GM20431 (cell line): ENCODE data around the gene RGP1.

Experiments
- in situ Hi-C: fragments of 300-500 bp; cut with MseI, MboI; formaldehyde crosslinking; loops from one replicate; pipeline ENCODE4 v1.15.0; 2020; ENCODE audit warnings: low sequenced_read_pairs; ENCODE audit not compliant: unreplicated experiment

The RGP1 gene

DNA sequence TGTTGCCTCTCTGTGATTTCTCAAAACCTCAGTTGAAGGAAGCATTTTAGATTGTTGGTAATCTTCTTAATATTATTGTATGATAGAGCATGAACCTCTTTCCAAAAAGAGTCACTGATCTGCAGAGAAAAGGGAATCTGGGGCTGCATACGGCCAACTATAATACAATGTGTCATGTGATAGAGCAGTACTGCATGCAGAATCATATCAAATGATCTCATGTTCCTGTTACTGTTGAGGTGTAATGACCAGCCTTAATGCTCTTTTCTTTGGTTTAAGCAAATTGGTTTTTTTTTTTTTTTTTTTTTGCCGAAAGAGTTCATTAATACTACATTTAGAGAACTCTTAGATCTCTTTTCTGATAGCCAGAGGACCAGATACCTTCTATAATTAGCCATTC, 17.9 kb downstream of the RGP1 start:
- in situ Hi-C loops: no loop called here

DNA sequence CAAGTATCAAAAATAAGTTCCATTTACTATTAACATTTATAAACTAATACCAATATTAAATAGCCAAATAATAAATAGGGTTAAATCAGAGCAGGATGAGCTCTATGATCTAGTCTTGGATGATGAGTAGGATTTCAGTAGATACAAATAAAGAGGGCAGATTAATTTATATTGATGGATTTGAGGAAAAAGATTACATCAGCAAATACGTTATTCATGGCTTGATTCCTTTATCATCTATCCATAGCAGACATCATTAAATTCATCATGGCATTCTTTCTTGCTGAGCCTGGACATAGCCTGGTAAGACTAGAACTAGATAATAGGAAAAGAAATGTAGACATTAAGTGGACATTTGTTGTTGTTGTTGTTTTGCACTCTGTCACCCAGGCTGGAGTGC, 18.4 kb downstream of the RGP1 start:
- in situ Hi-C loops: no loop called here

DNA sequence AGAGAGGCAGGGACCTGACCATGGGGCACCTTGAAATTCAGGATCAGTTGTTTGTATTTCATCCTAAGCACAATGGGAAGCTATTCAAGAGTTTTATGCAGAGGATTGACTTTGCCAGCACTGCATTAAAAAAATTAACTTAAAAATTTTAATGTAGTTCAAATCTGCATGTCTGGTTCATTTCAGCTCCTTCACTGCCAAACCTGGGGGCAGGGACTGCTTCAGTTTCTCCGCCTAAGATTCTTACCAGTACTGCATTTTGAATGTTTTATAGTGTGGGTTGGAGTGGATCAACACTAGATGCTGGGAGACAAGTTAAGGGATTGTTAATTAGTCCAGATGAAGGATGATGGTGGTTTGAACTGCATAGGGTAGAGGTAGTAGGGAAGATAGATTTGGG, 20.7 kb downstream of the RGP1 start:
- in situ Hi-C loops: no loop called here

DNA sequence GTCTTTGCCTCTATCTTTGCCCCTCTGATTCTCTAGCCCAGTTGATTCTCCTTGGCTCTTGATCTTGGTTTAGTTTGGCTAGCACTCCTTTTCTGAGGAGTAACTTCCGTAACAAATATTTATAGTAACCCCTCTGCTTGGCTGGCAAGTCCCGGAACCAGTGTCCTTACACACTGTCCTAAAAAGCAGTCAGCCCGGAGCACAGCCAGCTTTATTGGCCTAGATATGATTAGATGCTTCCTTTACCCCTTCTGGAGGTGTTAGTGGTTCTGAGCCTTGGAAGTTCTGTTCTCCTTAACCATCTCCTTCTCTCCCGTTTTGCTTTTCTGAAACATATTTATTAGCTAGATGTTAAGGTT, 22.0 kb downstream of the RGP1 start:
- in situ Hi-C loops: no loop called here

DNA sequence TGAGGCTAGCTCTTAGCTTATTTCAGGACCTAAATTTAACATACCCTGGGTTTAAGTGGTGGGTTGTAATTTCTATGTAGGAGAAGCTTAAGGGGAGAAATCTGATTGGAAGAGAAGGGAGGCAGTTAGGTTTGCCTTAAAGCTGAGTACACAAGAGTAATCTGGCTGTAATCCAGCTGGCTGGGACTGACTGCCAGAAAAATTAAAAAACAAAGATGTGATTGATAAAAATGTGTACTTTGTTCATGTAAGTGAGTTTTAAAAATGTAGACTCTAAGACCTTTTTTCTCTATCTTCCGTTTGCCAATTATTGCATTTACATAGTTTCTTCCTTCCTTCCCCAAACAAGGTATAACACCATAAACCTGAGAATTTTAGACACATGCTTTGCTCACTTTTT, 22.4 kb downstream of the RGP1 start:
- in situ Hi-C loops: no loop called here

DNA sequence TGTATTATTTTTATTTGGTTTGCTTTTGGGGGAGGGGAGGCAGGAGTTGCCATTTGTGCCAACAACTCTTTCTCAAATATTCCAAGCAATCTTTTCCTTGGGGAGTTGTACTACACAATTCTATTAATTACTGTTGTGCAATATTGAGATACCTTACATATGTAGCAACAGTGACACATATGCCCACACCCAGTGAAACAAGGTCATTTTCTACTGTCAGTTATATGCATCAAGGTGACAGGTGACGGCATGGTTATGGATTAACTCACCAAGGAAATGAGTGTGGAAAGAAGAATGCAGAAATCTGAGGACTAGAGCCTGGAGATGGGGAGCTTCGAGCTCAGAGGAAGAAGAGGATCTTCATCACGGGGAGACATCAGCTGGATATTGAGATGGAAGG, 22.9 kb downstream of the RGP1 start:
- in situ Hi-C loops: no loop called here

DNA sequence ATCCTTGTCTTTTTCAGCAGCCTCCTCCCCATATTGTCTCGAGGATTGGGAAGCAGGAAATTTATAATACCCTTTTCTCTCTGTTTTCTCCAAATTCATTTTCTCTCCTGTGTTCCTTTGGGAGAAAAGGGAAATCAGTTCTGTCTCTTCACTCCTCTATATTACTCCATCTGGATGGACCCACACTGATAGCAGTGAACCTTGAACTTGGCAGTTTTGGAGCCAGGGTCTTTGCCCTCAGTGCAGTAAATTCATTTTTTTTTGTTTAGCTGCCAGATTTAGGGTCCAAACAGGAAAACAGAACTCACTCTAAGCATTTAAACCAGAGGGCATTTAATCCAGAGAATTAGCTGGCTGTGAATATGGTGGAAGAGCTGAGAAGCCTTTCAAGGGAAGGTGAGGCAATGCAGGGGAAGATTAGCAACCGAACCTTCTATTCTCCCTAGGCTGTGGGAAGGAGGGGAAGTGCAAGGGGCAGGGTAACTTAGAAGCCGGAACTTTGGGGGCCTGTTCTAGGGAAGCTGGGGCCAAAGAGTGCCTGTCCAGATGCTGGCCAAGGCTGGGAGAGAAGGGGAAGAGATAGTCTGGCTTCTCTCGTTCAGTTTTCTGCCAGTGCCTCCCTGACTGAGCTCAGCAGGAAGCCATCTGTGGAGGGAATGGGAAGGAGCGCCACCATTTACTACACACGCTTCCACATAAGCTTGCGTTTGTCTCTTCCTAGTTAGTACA, 26.0 kb downstream of the RGP1 start:
- in situ Hi-C loops: no loop called here

DNA sequence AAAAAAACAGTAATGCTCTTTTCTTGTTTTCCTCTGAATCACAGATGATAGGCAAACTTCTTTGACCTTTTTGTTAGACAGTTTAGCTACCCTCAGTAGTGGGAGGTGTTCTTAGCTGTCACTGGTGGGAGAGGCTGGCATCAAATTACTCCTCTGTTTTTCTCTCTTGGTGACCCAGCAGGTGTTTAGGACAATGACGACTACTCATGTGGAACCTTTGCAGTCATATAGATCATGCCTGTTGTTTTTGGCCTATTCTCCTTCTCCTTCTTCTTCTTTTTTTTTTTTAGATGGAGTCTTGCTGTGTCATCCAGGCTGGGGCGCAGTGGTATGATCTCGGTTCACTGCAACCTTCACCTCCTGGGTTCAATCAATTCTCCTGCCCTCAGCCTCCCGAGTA, 26.9 kb downstream of the RGP1 start:
- in situ Hi-C loops: no loop called here

DNA sequence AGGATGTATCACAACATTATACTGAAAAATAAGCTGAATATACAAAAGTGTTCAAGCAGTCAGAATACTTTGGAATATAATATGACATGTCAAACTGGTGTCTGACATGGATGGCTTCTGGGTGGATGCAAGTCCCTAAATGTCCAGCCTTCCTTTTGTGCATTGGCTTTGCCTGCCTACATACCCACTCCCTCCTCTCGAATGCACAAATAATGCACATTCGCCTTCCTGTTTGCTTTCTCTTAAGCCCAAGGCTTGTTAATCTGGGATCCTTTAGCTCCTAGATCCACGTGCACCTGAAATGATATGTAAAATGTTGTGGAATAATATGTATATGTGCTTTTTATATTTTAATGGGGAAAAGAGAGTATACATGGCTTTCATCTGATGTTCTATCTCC, 29.4 kb downstream of the RGP1 start:
- in situ Hi-C loops: no loop called here

DNA sequence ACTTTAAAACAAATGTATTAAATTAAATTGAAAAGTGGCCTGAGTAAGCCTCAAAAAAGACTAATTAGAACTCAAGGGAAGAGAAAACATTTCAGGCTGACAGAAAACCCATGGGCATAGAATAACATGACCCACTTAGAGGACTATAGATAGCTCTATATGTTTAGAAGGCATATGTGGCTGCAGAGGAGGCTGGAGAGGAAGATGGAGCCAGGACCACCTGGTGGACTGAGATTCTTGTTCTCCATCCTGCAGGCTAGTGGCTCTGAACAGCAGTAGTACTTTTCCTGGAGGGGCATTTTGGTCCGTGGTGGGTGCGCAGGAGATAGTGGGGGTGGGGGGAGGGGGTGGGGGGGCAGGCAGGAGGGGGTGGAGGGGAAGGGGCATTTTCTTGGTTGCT, 32.0 kb downstream of the RGP1 start:
- in situ Hi-C loops: no loop called here

DNA sequence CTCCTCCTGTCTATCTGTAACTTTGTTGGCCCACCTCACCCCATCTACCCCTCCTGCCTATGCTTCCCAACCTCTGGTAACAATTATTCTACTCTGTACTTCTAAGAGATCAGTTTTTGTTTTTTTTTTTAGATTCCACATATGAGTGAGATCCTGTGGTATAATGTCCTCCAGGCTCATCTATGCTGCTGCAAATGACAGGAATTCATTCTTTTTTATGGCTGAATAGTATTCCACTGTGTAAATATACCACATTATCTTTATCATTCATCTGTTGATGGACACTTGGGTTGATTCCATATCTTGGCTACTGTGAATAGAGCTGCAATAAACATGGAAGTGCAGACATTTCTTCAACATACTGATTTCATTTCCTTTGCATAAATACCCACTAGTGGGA, 34.3 kb downstream of the RGP1 start:
- in situ Hi-C loops: no loop called here

DNA sequence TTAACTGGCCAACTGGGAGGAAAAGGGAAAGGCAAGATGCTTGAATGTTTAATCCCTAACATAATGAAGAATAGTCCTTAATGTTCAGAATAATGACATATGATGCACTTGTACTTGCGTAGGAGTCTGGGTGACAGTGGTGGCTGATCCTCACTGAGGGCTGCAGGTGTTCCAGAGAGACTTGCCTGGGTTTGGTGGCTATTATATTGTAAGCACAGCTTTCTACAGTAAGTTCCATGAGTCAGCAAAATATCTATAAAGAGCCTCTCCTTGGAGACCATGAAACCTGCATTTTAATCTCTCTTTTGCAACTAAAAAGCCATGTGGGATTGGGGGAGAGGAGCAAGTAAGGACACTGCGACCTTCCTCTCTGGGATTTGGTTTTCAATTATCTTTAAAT, 40.5 kb downstream of the RGP1 start:
- in situ Hi-C loops: no loop called here

DNA sequence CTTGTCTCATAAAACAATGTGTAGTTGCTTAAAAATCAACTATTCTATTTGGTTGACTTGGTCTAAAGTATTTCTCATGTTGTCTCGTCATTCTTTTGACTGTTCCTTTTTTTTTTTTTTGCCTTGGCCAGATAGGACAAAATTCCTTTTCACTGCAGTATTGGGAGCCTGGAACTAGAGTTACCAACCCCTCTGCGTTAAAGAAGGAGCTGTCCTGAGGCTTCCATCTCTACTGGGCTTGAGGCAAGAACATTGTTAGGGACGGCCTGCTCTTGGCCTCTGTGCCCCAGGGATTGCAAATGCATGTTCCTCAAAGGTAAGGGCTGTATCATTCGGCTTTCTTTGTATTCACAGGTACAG, 40.9 kb downstream of the RGP1 start:
- in situ Hi-C loops: no loop called here

DNA sequence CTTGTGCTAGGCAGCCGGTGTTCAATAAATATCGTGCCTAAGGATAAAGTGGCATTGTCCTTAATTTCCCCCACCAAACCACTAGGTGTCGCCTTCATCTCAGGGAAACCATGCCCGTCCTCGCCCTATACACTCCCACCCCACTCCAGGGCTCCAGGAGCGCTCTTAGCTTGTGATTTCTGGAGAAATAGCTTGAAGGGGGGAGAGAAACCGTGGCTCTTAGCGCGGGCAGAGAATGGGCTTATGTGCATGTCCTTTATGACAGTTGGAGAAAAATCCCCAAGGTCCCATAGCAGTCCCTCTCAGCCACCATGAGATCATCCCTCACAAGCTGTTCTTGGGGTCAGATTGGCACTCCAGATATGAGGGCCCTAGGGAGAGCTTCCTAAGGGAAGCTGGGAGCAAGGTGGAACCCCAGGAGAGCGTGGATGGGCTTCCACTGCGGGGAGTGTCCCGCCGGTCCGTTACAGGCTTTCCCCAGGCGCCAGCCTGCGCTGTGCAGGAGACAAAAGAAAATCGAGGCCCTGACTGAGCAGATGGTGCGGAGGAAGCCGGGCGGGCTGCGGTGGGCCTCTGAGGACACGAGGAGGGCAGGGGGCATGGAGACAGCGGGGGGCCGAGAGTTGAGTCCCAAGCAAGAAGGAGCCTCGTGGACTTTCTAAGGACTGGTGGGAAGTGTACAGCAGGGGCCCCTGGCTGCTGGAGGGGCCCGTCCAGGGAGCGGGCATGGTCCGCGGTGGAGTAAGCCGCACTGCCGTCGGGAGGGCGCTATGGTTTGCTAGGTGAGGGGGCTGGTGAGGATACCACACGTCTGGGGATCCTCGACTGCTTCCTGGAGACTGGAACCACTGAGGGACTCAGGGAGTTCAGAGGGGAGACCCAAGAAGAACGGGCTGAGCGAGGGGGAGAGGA, 41.6 kb downstream of the RGP1 start:
- in situ Hi-C loops: no loop called here

DNA sequence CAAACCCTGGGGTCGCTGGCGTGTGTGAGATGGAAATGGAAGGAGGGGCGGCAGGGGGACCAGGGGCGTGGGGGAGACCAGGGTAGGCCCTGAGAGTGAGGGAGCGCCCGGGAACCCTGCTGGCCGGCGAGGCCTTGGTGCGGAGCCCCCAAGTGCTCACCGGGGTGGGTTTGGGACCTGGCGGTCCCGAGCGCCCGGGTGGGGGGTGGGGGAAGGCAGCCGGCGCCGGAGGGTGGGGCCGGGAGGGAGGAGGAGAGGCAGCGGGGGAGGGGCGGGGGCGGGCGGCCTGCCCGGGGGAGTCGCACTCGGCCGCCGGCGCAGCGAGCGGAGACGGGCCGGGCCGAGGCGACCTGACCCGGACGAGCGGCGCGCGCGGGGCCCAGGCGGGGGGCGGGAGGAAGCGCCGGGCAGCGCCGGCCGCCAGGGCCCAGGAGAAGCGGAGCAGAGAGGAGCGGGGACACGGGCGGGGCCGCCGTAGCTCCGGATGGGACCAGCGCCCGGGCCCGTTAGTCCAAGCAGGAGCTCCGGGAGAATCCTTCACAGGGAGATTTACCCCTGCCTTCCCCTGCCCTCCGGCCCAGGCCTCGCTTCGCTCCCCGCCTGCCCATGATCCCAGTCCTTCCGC, 42.3 kb downstream of the RGP1 start, which contains the start of gene NPR2:
NPR2 (plus strand) TSS at position 295 of the 625 bp plus-strand sequence. CDS start 818 bp downstream, outside the sequence.
- in situ Hi-C loops: no loop called here

DNA sequence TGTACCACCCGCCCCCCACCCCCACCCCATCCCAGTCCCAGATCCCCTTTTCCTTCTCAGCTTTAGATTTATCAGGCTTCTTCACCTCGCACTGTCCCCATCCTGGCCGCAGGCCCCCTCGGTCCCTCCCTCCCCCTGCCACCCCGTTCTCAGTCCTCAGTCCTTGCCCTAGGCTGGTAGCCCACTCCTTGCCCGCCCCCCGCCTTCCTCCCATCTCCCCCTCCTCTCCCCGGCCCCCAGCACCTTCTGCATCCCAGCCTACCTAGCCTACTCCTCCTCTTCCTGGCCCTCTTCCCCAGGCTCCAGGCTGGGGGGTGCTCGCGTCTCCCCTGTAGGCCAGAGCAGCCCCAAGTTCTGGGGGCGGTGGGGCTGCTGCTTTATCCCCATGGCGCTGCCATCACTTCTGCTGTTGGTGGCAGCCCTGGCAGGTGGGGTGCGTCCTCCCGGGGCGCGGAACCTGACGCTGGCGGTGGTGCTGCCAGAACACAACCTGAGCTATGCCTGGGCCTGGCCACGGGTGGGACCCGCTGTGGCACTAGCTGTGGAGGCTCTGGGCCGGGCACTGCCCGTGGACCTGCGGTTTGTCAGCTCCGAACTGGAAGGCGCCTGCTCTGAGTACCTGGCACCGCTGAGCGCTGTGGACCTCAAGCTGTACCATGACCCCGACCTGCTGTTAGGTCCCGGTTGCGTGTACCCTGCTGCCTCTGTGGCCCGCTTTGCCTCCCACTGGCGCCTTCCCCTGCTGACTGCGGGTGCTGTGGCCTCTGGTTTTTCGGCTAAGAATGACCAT, 43.1 kb downstream of the RGP1 start:
- in situ Hi-C loops: no loop called here

DNA sequence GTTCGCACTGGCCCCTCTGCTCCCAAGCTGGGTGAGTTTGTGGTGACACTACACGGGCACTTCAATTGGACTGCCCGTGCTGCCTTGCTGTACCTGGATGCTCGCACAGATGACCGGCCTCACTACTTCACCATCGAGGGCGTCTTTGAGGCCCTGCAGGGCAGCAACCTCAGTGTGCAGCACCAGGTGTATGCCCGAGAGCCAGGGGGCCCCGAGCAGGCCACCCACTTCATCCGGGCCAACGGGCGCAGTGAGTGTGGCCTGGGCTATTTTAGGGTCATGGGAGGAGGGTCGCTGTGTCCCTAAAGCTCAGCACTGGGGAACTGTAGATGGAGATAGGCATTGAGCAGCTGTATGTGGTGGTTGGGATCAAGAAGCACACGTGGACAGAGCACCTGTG, 43.7 kb downstream of the RGP1 start:
- in situ Hi-C loops: no loop called here

DNA sequence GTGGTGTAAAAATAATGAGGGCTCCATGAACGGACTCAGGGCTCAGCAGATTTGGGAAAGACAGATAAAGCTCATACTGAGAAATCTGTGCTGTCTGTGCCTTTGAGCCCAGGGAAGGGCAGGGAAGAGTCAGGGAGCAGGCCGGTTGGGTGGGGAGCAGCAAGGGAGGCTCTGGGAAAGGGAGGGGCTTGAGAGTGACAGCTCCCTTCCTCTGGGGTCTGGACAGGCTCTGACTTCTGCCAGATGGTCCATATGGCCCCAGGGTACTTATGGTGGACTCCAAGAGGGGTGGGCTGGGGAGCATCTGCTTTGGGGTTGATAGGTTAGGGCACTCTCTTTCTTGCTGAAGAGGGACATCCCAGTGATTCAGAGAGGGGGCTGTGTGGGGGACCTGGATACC, 44.4 kb downstream of the RGP1 start:
- in situ Hi-C loops: no loop called here

DNA sequence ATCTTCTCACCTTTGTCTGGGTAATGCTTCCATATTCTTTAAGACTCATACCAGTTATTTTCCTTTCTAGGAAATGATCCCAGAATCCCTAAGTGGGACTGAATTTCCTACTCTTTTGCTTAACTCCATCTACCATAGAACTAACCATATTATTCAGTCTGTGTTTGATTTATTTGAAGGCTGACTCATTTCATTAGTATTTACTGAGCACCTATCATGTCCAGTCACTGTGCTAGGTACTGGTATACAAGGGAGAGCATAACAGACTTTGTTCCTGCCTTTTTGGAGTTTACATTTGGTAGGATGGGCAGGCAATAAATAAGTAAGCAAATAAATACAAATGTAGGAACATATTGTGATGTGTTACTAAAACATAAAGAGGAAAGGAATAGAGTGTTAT, 46.6 kb downstream of the RGP1 start:
- in situ Hi-C loops: no loop called here

DNA sequence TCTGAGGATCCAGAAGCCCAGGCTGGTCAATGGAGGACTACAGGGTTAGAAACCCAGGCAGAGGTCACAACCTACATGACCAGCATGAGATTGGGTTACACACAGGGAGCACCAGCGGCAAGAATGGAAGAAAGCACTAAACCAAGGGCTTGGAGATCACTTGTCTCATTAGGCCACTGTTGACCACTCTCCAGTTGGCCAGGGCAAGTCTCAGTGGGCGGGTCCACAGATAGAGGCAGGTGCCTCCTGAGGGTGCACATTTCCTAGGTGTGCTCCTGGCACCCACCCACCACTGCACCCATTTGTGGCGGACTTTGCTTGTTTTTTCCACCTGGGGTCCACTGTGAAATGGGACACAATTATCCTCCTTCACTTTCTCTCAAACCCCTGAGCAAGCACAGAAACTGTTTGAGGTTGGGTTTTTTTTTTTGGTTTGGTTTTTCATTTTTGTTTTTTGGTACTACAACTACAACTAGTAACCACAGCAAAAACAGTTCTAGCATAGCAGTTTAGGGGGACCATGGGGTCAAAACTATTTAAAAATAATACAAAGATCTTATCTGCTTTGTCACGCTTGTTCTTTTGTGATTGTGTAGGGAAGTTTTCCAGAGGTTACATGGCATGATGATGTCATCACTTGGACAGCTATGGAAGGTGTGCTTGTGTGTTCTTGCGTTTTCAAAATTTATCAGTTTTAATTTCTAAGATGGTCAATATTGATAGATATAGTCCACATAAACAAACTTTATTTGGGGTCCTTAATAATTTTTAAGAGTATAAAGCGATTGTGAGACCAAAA, 48.4 kb downstream of the RGP1 start:
- in situ Hi-C loops: no loop called here
